ENCODE measurements around the gene FAM240A. TPM values are rescaled to one million over a fixed set of nuclear protein-coding genes. Genes with fewer than 3 reads are reported as not detected.

FAM240A gene
- total RNA-seq, 4 donors from 2014 or later = not detected

GRCh38 chr3:46594723-46595122, 17.6 kb upstream of the FAM240A start:
- TF ChIP-seq, protein P1, sequence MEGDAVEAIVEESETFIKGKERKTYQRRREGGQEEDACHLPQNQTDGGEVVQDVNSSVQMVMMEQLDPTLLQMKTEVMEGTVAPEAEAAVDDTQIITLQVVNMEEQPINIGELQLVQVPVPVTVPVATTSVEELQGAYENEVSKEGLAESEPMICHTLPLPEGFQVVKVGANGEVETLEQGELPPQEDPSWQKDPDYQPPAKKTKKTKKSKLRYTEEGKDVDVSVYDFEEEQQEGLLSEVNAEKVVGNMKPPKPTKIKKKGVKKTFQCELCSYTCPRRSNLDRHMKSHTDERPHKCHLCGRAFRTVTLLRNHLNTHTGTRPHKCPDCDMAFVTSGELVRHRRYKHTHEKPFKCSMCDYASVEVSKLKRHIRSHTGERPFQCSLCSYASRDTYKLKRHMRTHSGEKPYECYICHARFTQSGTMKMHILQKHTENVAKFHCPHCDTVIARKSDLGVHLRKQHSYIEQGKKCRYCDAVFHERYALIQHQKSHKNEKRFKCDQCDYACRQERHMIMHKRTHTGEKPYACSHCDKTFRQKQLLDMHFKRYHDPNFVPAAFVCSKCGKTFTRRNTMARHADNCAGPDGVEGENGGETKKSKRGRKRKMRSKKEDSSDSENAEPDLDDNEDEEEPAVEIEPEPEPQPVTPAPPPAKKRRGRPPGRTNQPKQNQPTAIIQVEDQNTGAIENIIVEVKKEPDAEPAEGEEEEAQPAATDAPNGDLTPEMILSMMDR (IDR thresholded peaks at IDR 0.05; ENCODE audit: low read depth) = no peak

DNA sequence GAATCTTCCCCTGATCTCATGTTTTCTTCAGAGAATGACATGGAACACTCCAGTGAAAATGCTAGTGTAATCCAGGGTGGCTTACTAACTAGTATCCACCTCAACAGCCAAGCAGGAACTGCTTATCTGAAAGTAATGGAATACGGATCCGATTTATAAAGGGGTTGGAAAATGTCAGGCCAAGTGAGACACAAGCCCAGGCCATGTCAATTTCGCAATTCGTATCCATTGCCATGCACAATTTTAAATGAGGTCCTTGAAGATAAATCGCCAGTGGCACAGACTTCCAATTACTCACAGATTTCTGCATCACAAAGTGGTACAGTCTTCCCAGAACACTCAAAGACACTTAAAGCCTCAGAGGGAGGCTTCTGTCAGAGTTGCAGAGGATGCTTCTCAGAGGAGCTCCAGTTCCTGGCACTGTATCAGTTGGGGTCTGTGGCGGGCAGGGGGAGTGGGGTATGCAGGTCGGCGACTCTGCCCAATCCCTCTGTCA, 16.5 kb upstream of the FAM240A start:
- TF ChIP-seq, protein P1 (IDR thresholded peaks at IDR 0.05; ENCODE audit: low read depth) = no peak

DNA sequence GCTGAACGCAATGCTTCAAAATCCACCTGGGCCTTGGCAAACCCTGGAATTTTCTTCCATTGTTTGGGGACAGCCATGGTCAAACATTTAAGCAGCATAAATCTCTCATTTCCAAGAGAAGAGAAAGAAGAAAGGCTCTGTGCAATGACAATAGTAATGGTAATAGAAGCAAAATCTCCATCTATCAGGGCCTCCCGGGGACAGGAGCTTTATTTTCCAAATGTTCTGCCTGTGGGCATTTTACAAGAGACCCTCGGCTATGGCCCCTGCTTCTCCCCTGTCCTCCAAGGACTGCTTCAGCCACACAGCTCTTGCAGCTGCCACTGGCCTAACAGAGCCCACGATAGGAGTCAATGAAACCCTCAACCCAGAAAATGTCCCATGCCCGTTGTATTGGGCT, 12.7 kb upstream of the FAM240A start:
- TF ChIP-seq, protein P1 (IDR thresholded peaks at IDR 0.05; ENCODE audit: low read depth) = no peak

DNA sequence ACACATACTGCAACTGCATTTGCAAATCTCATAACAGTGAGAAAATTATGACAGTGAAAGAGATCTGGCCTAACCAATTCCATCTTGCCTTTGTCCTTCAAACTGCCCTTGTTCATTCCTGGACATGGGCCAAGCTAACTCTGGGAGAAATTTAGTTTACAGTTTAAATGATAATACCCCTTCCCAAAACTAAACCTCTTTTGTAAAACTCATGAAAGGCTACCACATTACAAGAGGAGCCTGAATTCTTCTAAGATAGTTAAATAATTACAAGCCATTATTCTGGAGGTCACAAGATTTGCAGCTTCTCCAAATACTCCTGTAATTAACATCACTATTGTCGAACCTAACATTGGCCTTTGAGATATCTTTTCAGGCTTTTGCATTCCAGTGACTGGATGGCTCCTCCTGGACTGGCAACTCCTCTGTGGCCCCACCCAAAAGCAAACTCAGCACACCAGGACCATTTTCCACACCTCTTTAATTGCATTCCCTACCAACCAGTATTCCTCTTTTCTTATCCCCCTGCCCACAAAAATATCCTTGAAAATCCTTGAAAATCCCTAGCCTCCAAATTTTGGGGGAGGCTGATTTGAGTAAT, 8.8 kb upstream of the FAM240A start:
- TF ChIP-seq, protein P1 (IDR thresholded peaks at IDR 0.05; ENCODE audit: low read depth) = no peak

DNA sequence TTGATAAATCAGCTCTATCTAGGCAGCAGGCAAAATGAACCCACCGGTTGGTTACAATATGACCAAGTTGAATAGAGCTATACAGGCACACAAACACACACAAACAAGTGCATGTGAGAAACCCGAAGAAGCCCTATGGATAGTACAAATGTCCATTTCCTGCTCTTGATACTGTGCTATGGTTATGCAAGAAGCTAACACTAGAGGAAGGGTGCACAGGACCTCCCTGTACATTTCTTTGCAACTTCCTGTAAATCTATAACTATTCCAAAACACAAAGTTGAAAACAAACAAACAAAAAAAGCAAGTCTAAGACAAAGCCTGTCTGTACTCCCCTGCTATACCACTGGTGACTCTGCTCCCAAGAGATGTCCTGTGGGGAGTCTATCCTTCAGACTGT, 8.2 kb upstream of the FAM240A start:
- TF ChIP-seq, protein P1 (IDR thresholded peaks at IDR 0.05; ENCODE audit: low read depth) = no peak

DNA sequence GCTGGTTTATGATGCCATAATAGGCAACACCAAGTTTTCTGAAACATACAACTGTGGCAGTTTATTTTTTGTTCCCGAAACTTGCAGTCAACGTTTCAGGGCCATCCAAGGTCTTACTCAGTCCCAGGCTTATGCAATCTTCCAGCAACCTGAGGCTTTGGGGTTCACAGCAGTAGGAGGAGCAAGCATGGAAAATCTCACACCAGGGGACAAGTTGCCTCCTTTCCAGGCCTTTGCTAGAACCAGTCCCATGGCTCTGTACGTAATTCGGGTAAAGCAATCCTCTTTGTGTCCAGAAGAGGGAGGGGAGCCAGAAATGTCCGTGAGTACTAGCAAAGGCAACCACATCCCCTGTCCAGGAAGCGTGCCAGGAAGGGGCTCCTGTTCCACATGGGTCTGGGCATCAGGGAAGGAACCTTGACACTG, 4.7 kb upstream of the FAM240A start:
- TF ChIP-seq, protein P1 (IDR thresholded peaks at IDR 0.05; ENCODE audit: low read depth) = no peak

GRCh38 chr3:46609212-46609721, 3.1 kb upstream of the FAM240A start:
- TF ChIP-seq, protein P1 (IDR thresholded peaks at IDR 0.05; ENCODE audit: low read depth) = no peak

Measured in subcutaneous adipose tissue (tissue), 4 donors.